AG09309 (cell line): Measurements from ENCODE around the gene KIF6.

ENCODE experiments used
- DNase-seq: peaks from one replicate; pipeline ENCODE4 v3.0.0-alpha.2; 2010; ENCODE audit warnings: low read depth
- H3K4me3 ChIP-seq: 2 replicates; pipeline ENCODE4 v1.5.1; 2011; ENCODE audit warnings: mild to moderate bottlenecking, low read depth, low read length, moderate library complexity; ENCODE audit not compliant: control insufficient read depth
- TF ChIP-seq, protein P1 (sequence below): IDR thresholded peaks from 2 replicates; pipeline ENCODE4 v1.5.1; 2011; ENCODE audit warnings: mild to moderate bottlenecking, low read depth, low read length, inconsistent platforms; ENCODE audit not compliant: insufficient read depth, control insufficient read depth; ENCODE audit errors: missing control alignments

The KIF6 gene

DNA sequence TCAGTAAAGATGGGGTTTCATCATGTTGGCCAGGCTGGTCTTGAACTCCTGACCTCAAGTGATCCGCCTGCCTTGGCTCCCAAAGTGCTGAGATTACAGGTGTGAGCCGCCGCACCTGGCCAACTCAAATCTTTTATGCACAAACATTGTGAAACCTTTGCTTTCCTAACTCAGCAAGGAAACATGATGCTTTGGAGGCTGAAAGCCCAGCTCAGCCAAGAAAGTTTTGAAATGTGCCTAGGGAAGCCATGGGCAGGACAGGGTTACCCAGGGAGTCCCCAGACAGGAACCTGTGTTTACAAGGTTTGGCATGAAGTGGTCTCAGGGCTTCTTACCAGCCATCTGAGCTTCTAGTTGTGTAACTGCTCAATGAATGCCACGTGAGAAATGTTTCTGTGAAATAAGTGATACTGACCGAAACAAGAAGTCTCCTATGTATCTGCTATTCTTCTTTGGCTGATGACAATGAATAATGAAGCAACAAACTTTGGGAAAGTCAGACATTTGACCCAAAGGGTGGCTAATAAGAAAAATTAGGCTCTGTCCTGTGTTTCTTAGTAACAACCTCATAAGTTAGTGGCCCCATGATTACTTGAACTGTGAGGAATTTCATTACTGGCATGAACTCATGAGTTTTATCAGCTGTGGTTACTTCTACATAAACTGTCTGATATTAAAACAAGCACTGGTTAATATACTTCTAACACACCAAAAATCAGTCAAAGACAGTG is 163.5 kb downstream of the KIF6 start:
- no peak for DNase-seq
- no peak overlapping the region for H3K4me3 ChIP-seq
- TF ChIP-seq, protein P1, sequence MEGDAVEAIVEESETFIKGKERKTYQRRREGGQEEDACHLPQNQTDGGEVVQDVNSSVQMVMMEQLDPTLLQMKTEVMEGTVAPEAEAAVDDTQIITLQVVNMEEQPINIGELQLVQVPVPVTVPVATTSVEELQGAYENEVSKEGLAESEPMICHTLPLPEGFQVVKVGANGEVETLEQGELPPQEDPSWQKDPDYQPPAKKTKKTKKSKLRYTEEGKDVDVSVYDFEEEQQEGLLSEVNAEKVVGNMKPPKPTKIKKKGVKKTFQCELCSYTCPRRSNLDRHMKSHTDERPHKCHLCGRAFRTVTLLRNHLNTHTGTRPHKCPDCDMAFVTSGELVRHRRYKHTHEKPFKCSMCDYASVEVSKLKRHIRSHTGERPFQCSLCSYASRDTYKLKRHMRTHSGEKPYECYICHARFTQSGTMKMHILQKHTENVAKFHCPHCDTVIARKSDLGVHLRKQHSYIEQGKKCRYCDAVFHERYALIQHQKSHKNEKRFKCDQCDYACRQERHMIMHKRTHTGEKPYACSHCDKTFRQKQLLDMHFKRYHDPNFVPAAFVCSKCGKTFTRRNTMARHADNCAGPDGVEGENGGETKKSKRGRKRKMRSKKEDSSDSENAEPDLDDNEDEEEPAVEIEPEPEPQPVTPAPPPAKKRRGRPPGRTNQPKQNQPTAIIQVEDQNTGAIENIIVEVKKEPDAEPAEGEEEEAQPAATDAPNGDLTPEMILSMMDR = no peak

DNA sequence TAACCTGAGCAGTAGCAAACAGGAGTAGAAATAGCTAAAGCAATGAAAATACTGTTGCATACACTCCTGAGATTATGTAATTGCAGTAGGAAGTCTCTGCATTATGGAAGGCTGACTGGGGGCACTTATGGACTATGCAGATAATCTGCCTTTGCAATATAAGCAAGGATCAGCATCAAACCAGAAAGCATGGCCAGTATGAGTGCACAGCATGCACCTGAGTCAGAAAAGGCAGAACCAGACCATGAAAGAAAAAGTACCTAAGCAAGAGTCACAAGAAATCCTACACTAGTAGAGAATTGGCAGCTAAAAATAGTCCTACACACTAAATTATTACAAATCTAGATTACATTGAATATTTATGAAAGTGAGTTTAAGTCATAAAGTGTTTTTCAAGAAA is 164.3 kb downstream of the KIF6 start:
- TF ChIP-seq, protein P1 = no peak
- no peak for DNase-seq
- H3K4me3 ChIP-seq = no peak overlapping the region

DNA sequence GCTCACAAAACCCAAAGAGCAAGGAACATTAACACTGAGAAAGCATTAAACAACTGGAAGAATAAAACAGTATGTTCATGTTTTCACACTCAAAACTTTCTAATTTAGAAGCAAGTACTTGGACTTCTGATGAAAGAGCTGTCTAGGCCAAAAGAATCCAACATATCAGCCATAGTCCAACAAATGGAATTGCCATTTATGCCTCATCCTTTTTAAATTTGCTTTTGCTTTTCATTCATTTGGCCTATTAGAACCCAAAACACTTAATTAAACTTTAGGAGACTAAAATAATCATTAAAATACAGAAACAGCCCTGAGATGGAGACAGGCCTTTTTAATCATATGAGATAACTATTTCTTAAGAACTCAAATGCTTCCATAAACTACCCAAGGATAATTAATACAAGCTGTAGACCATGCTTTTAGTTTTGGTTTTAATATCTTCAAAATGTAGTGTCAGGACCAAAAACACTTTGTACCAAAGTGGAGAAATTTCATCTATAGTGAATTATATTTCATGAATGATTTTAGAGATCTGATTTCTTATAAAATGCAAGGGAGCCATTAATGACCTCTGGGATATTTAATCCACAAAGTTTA is 166.5 kb downstream of the KIF6 start:
- TF ChIP-seq, protein P1 = no peak
- no peak for DNase-seq
- no peak overlapping the region for H3K4me3 ChIP-seq

DNA sequence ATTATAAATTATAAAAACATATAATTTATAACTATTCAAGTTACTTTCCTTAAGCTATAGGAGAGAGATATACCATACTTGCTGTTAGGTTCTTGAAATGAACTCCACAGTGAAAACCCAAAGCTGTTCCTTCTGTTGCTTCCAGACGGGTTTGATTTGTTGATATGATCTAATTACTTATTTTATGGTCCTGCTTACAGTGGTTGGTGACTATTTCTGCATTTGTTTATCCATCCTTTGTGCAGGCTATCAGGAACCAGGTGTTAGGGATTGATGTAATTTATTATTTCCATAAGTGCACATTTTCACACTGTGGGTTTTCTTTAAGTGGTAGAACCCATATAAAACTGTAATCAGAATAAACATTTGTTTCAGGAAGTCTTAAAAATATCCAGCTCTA is 167.1 kb downstream of the KIF6 start:
- DNase-seq = no peak
- no peak overlapping the region for H3K4me3 ChIP-seq
- TF ChIP-seq, protein P1 = no peak

DNA sequence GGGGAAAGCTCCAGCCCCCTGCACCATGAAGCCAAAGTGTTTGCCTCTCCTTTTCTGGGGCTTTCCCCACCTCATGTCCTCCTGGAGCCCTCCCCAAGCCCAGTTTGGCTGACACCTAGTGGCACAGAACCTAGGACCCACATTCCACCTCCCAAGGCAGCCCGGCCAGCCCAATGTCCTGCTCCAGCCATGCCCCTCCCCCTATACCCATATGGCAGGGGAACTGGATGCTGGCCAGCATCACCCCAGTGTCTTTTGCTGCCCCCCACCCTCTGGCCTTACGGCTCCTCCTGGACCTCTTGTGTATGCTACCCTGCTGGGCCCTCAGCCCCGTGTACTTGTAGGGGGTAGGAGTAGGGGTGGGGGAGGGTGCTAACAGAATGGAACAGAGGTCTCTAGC is 170.1 kb downstream of the KIF6 start:
- no peak for DNase-seq
- TF ChIP-seq, protein P1 = no peak
- H3K4me3 ChIP-seq = no peak overlapping the region

DNA sequence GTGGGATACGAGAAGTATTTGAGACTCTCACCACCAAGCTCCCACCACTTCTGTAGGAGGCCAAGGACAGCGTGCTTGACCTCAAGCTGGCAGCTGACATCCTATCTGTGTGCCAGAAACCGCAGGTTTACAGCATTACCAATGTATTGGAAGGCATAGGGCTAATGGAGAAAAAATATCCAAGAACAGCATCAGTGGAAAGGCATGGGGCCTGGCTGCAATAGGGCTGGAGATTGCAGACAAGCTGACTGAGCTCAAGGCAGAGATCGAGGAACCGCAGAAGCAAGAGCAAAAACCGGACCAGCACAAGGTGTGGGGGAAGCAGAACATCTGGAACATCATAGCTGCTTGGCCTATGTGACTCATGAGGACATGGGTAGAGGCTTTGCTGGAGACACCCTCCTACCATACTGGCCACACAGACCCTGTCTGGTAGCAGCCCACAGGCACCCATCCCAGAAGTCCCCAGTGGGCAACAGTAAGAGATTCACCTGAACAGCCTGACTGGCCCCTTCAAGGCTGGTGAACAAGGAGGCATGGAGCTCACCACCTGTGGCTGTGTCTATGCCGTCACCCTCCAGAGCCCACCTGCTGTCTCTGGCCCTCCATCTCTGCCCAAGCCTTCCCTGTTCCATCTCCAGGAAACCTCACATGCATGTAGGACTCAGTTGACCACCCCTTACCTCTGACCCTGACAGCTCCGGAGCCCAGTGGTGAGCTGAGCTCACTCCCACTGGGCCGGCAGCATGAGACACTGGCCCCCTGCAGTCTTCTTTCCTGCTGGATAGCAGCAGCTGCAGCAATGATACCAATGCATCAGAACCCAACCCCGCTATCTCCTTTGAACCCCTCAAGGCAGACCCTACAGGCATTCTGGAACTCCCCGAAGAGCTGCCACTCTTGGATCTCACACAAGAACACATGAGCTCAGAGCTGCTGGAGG is 171.1 kb downstream of the KIF6 start:
- no peak for DNase-seq
- H3K4me3 ChIP-seq = no peak overlapping the region
- TF ChIP-seq, protein P1 = no peak
